Measurements from ENCODE around the gene PTPRS. TPM values are rescaled to one million over a fixed set of nuclear protein-coding genes. Genes with fewer than 3 reads are reported as not detected.

Gene PTPRS
- polyA plus RNA-seq, 1 experiment, result 40.1 TPM

DNA sequence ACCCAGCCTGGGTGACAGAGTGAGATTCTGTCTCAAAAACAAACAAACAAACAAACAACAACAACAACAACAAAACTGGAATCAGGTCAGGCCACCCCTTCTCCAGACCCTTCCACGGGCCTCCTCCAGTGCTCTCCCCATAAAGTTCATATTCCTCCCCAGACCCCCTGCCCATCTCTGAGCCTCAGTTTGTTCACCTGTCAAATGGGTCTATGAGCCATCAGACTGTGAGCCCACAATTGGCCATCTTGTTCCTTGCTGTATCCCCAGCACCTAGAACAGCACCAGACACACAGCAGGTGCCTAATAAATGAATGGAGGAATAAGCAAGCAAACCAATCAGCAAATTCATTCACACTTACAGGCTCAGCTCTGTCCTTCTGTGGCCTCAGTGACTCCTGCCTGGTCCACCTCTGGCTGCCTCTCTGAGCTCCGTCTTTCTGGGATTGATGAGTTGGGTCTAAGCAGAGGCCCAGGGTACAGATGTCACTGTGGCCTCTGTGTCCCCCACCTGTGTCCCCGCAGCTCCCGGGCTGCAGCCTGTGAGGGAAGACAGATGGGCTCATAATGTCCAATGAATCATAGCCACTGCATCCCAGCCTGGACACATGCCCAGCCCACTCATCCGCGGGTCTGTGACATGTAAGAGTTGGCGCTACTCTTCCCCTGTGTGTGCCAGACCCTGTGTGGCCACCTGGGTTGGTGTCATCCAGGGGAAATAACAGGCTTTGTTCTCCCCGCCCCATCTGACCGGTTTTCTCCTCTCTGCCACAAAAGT is 19.6 kb upstream of the PTPRS start:
- ChIA-PET POLR2A (no interaction called here), CTCF (interaction anchor here (0.6 to 1.0 kb wide), 3 partner anchors 14 to 19 kb away, joined by 3 read pairs; partner anchors contain the start of gene PTPRS)
- no peak for DNase-seq (ENCODE audit: low read depth)

GRCh38 chr19:5358173-5358800 is 17.7 kb upstream of the PTPRS start:
- POLR2A ChIA-PET, result no interaction called here
- peaks cover 1% of the 10 kb centered on the region for H3K27me3 ChIP-seq (ENCODE audit: control insufficient read depth, insufficient read depth, low read length)
- no peak for DNase-seq (ENCODE audit: low read depth)
- H3K4me3 ChIP-seq (ENCODE audit: low read depth, low read length), result no peak overlapping the region
- CTCF ChIA-PET, result interaction anchor here (2.2 kb wide), 1 partner anchor 310 kb away, joined by 5 read pairs; no protein-coding TSS in a partner anchor
- H3K36me3 ChIP-seq (ENCODE audit: control insufficient read depth, insufficient read depth, low read length), result no peaks in the 10 kb centered on the region
- no peak for TF ChIP-seq CTCF (IDR thresholded peaks at IDR 0.05; ENCODE audit: insufficient read depth, low read depth, low read length)

More for the DNA sequence above, 19.6 kb upstream of the PTPRS start:
- no peak overlapping the region for H3K4me3 ChIP-seq (ENCODE audit: low read depth, low read length)
- no peaks in the 10 kb centered on the region for H3K36me3 ChIP-seq (ENCODE audit: control insufficient read depth, insufficient read depth, low read length)
- peaks cover 1% of the 10 kb centered on the region for H3K27me3 ChIP-seq (ENCODE audit: control insufficient read depth, insufficient read depth, low read length)
- no peak for TF ChIP-seq CTCF (IDR thresholded peaks at IDR 0.05; ENCODE audit: insufficient read depth, low read depth, low read length)

GRCh38 chr19:5357584-5357983 is 17.0 kb upstream of the PTPRS start:
- H3K27me3 ChIP-seq (ENCODE audit: control insufficient read depth, insufficient read depth, low read length), result peaks cover 1% of the 10 kb centered on the region
- H3K4me3 ChIP-seq (ENCODE audit: low read depth, low read length), result no peak overlapping the region
- no peak for DNase-seq (ENCODE audit: low read depth)
- ChIA-PET CTCF (interaction anchor here (2.2 kb wide), 1 partner anchor 309 kb away, joined by 5 read pairs; no protein-coding TSS in a partner anchor), POLR2A (no interaction called here)
- no peak for TF ChIP-seq CTCF (IDR thresholded peaks at IDR 0.05; ENCODE audit: insufficient read depth, low read depth, low read length)
- no peaks in the 10 kb centered on the region for H3K36me3 ChIP-seq (ENCODE audit: control insufficient read depth, insufficient read depth, low read length)

DNA sequence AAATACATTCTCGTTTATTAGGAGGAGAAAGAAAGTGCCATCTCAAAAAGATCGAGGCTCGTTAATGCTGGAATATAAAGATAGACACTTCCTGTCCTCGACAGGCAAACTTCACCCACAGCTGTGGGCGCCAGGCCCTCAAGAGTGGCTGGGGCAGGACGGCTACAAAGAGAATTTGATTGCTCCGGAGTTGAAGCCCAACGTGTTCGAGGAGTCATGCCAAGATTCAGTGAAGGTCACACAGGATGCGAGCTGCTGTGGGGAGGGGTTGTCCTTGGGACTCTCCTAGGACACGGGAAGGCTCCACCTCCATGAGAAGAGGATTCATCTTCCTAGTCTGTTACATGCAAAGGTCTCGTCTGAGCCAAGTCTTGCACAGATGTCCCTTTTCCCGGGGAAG is 16.3 kb upstream of the PTPRS start:
- H3K4me3 ChIP-seq (ENCODE audit: low read depth, low read length), result no peak overlapping the region
- TF ChIP-seq CTCF (IDR thresholded peaks at IDR 0.05; ENCODE audit: insufficient read depth, low read depth, low read length), result no peak
- peaks cover 4% of the 10 kb centered on the region for H3K27me3 ChIP-seq (ENCODE audit: control insufficient read depth, insufficient read depth, low read length)
- H3K36me3 ChIP-seq (ENCODE audit: control insufficient read depth, insufficient read depth, low read length), result no peaks in the 10 kb centered on the region
- ChIA-PET POLR2A (no interaction called here), CTCF (no interaction called here)
- DNase-seq (ENCODE audit: low read depth), result no peak

- ChIA-PET CTCF (no interaction called here), POLR2A (no interaction called here)
- no peak for DNase-seq (ENCODE audit: low read depth)
- Histone ChIP-seq H3K4me3 (ENCODE audit: low read depth, low read length) (no peak overlapping the region), H3K36me3 (ENCODE audit: control insufficient read depth, insufficient read depth, low read length) (no peaks in the 10 kb centered on the region), H3K27me3 (ENCODE audit: control insufficient read depth, insufficient read depth, low read length) (peaks cover 4% of the 10 kb centered on the region)
- TF ChIP-seq CTCF (IDR thresholded peaks at IDR 0.05; ENCODE audit: insufficient read depth, low read depth, low read length), result no peak
These were observed 15.8 kb upstream of the PTPRS start for GRCh38 chr19:5356428-5356827.

Measured in BJ (cell line).